Keratinocyte (primary cell): Measurements from ENCODE around the gene GAPVD1. TPM values are rescaled to one million over a fixed set of nuclear protein-coding genes. Genes with fewer than 3 reads are reported as not detected.
A peak's percentile ranks its signal among the peaks of the same experiment; 100 is the strongest.

Experiments used
- DNase-seq: peaks from one replicate; pipeline ENCODE4 v3.0.0-alpha.2; 2011; ENCODE audit warnings: low read depth, missing footprints, low spot score
- FAIRE-seq: peaks from 2 replicates; lab custom pipeline; 2011; peaks lifted over from hg19 to GRCh38; lab: Jason Lieb, UNC
- H2AFZ ChIP-seq: 2 replicates; pipeline ENCODE4 v1.6.0; 2012; ENCODE audit warnings: low read length, control low read depth, inconsistent platforms; ENCODE audit not compliant: control insufficient read depth
- H3K27ac ChIP-seq: 2 replicates; pipeline ENCODE4 v1.5.1; 2011; ENCODE audit warnings: low read length; ENCODE audit not compliant: control insufficient read depth, insufficient read depth
- H3K27me3 ChIP-seq: 3 replicates; pipeline ENCODE4 v1.6.0; 2011; ENCODE audit warnings: low read length; ENCODE audit not compliant: control insufficient read depth, insufficient read depth; ENCODE audit errors: extremely low read depth
- H3K36me3 ChIP-seq, 2 experiments: 2 replicates in 1 of 2; 3 replicates in 1 of 2; pipeline ENCODE4 v1.5.1; 2011; ENCODE audit warnings: low read length in 2 of 2, mild to moderate bottlenecking in 1 of 2; ENCODE audit not compliant: control insufficient read depth in 2 of 2, insufficient read depth in 2 of 2; ENCODE audit errors: extremely low read depth in 1 of 2
- H3K4me1 ChIP-seq: 3 replicates; pipeline ENCODE4 v1.5.1; 2011; ENCODE audit warnings: low read length; ENCODE audit not compliant: control insufficient read depth, insufficient read depth; ENCODE audit errors: extremely low read depth
- H3K4me2 ChIP-seq: 3 replicates; pipeline ENCODE4 v1.6.0; 2011; ENCODE audit warnings: low read depth, low read length; ENCODE audit not compliant: control insufficient read depth, insufficient read depth; ENCODE audit errors: extremely low read depth
- H3K4me3 ChIP-seq, 3 experiments: fragments of 200-600 bp in 1 of 3; sonication (generic) in 1 of 3; 2 replicates in 2 of 3; 3 replicates in 1 of 3; pipeline ENCODE4 v1.5.1; 2011 to 2016; ENCODE audit warnings: low read length in 3 of 3, mild to moderate bottlenecking in 3 of 3, control low read depth in 2 of 3, inconsistent platforms in 1 of 3, low read depth in 1 of 3, mixed read lengths in 1 of 3, mixed run types in 1 of 3, moderate library complexity in 1 of 3; ENCODE audit not compliant: control insufficient read depth in 2 of 3, insufficient read depth in 2 of 3; ENCODE audit errors: extremely low read depth in 1 of 3
- H3K79me2 ChIP-seq: 2 replicates; pipeline ENCODE4 v1.6.0; 2012; ENCODE audit warnings: low read length; ENCODE audit not compliant: control insufficient read depth, insufficient read depth
- H3K9ac ChIP-seq: 3 replicates; pipeline ENCODE4 v1.6.0; 2011; ENCODE audit warnings: low read length; ENCODE audit not compliant: control insufficient read depth, insufficient read depth; ENCODE audit errors: extremely low read depth
- H3K9me1 ChIP-seq: 3 replicates; pipeline ENCODE4 v1.6.0; 2011; ENCODE audit warnings: low read length; ENCODE audit not compliant: control insufficient read depth, insufficient read depth; ENCODE audit errors: extremely low read depth
- H3K9me3 ChIP-seq: 2 replicates; pipeline ENCODE4 v1.5.1; 2012; ENCODE audit warnings: low read depth, low read length; ENCODE audit not compliant: control insufficient read depth
- H4K20me1 ChIP-seq: 3 replicates; pipeline ENCODE4 v1.6.0; 2011; ENCODE audit warnings: low read length; ENCODE audit not compliant: control insufficient read depth, insufficient read depth; ENCODE audit errors: extremely low read depth
- EZH2 ChIP-seq: IDR thresholded peaks from one replicate; pipeline ENCODE4 v1.6.1; 2012; ENCODE audit warnings: inconsistent platforms, mild to moderate bottlenecking, low read length, moderate library complexity
- dilution Hi-C: fragments of 300-500 bp; cut with MboI; formaldehyde crosslinking; loops from one replicate; pipeline ENCODE4 v1.7.0; 2020; ENCODE audit warnings: low sequenced_read_pairs; ENCODE audit not compliant: extremely low pct_ligation_motif_present
- polyA plus RNA-seq, 5 experiments: library from polyadenylated mRNA; depleted of rRNA in 3 of 5; stranded (reverse) in 3 of 5; stranded (forward) in 1 of 5; unstranded in 1 of 5; fragments of >200 nt; gene quantifications; 1 replicate in 1 of 5; 2 replicates in 3 of 5; 3 replicates in 1 of 5; pipeline versions ENCODE4 v1.2.1 to v1.2.3, GENCODE V29; 2011 to 2012; ENCODE audit warnings: missing spikeins in 2 of 5, low read depth in 1 of 5, low replicate concordance in 1 of 5
- TF ChIP-seq, protein P1 (sequence below), 3 experiments: IDR thresholded peaks in 1 of 3; conservative IDR thresholded peaks in 1 of 3; optimal IDR thresholded peaks in 1 of 3; 2 replicates in 2 of 3; 3 replicates in 1 of 3; pipeline versions ENCODE3 to v1.5.1; 2011; ENCODE audit warnings: low read length in 3 of 3, mild to moderate bottlenecking in 3 of 3, moderate library complexity in 2 of 3, control low read depth in 1 of 3, inconsistent platforms in 1 of 3; ENCODE audit not compliant: insufficient read depth in 2 of 3; ENCODE audit errors: extremely low read depth in 1 of 3

Gene GAPVD1
- polyA plus RNA-seq, 1 donor (not counting 4 experiments of a cell fraction or from before 2014, with no cell fraction given): 23.2 TPM

- no peak overlapping the region for H3K4me3 ChIP-seq
- no peaks in the 10 kb centered on the region for H3K9me1 ChIP-seq
- H3K27me3 ChIP-seq: no peaks in the 10 kb centered on the region
- no peak overlapping the region for H3K9ac ChIP-seq
- H3K4me1 ChIP-seq: peaks cover 10% of the 10 kb centered on the region
- no peaks in the 10 kb centered on the region for H3K79me2 ChIP-seq
- TF ChIP-seq, protein P1, sequence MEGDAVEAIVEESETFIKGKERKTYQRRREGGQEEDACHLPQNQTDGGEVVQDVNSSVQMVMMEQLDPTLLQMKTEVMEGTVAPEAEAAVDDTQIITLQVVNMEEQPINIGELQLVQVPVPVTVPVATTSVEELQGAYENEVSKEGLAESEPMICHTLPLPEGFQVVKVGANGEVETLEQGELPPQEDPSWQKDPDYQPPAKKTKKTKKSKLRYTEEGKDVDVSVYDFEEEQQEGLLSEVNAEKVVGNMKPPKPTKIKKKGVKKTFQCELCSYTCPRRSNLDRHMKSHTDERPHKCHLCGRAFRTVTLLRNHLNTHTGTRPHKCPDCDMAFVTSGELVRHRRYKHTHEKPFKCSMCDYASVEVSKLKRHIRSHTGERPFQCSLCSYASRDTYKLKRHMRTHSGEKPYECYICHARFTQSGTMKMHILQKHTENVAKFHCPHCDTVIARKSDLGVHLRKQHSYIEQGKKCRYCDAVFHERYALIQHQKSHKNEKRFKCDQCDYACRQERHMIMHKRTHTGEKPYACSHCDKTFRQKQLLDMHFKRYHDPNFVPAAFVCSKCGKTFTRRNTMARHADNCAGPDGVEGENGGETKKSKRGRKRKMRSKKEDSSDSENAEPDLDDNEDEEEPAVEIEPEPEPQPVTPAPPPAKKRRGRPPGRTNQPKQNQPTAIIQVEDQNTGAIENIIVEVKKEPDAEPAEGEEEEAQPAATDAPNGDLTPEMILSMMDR (optimal IDR thresholded peaks at IDR 0.05 in 1 of 3, IDR thresholded peaks at IDR 0.05 in 1 of 3, conservative IDR thresholded peaks at IDR 0.05 in 1 of 3; ENCODE audit: extremely low read depth in 1 of 3, insufficient read depth in 2 of 3, low read length in 3 of 3): no peak
- TF ChIP-seq EZH2: no peak
- H4K20me1 ChIP-seq: no peaks in the 10 kb centered on the region
- H2AFZ ChIP-seq: no peak overlapping the region
- no peak overlapping the region for H3K27ac ChIP-seq
- H3K36me3 ChIP-seq: peaks cover 5 to 12% of the 10 kb centered on the region in 2 experiments
- dilution Hi-C loops: no loop called here
- H3K4me2 ChIP-seq: no peak overlapping the region
- H3K9me3 ChIP-seq: no peaks in the 10 kb centered on the region
- no peak for DNase-seq
- FAIRE-seq: no peak
Measured at GRCh38 chr9:125321496-125321895, 59.9 kb downstream of the GAPVD1 start.

- Histone ChIP-seq H3K4me3 (no peak overlapping the region), H3K36me3 (peaks cover 5 to 13% of the 10 kb centered on the region in 2 experiments), H3K4me2 (no peak overlapping the region), H3K9me3 (no peaks in the 10 kb centered on the region), H3K9me1 (no peaks in the 10 kb centered on the region), H3K27ac (no peak overlapping the region), H3K79me2 (no peaks in the 10 kb centered on the region), H3K4me1 (peaks cover 10% of the 10 kb centered on the region), H3K27me3 (no peaks in the 10 kb centered on the region), H4K20me1 (no peaks in the 10 kb centered on the region), H2AFZ (no peak overlapping the region), H3K9ac (no peak overlapping the region)
- DNase-seq: no peak
- dilution Hi-C loops: no loop called here
- TF ChIP-seq EZH2: no peak
- TF ChIP-seq, protein P1 (optimal IDR thresholded peaks at IDR 0.05 in 1 of 3, IDR thresholded peaks at IDR 0.05 in 1 of 3, conservative IDR thresholded peaks at IDR 0.05 in 1 of 3; ENCODE audit: extremely low read depth in 1 of 3, insufficient read depth in 2 of 3, low read length in 3 of 3): no peak
- peak; percentile 5 for FAIRE-seq
Measured at GRCh38 chr9:125323615-125324014, 62.0 kb downstream of the GAPVD1 start.
